Measurements from ENCODE around the gene LAMC3.

The LAMC3 gene

DNA sequence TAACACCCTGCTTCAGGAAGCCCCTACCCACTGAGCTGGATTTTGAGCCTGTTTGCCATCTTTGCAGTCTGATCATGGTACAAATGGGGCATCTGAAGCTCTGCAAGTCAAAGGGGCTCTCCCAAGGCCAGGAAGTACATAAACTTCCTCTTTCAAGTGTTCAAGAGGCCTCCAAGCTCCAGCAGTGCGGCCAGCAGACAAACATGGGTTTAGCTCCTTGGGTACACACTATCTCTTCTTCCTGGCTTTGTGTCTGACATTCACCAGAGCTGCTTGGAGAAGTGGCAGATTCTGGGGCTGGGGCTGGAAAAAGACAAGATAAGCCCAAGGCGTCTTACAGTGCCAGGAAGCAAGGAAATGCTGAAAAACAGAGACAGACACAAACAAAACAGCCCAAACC lies 34.1 kb downstream of the LAMC3 start:
- no peak for DNase-seq (ENCODE audit: insufficient read length, low spot score)
- no peak for FAIRE-seq
- TF ChIP-seq, protein P1, sequence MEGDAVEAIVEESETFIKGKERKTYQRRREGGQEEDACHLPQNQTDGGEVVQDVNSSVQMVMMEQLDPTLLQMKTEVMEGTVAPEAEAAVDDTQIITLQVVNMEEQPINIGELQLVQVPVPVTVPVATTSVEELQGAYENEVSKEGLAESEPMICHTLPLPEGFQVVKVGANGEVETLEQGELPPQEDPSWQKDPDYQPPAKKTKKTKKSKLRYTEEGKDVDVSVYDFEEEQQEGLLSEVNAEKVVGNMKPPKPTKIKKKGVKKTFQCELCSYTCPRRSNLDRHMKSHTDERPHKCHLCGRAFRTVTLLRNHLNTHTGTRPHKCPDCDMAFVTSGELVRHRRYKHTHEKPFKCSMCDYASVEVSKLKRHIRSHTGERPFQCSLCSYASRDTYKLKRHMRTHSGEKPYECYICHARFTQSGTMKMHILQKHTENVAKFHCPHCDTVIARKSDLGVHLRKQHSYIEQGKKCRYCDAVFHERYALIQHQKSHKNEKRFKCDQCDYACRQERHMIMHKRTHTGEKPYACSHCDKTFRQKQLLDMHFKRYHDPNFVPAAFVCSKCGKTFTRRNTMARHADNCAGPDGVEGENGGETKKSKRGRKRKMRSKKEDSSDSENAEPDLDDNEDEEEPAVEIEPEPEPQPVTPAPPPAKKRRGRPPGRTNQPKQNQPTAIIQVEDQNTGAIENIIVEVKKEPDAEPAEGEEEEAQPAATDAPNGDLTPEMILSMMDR (IDR thresholded peaks at IDR 0.05; ENCODE audit: insufficient read depth, missing control alignments), result no peak

DNA sequence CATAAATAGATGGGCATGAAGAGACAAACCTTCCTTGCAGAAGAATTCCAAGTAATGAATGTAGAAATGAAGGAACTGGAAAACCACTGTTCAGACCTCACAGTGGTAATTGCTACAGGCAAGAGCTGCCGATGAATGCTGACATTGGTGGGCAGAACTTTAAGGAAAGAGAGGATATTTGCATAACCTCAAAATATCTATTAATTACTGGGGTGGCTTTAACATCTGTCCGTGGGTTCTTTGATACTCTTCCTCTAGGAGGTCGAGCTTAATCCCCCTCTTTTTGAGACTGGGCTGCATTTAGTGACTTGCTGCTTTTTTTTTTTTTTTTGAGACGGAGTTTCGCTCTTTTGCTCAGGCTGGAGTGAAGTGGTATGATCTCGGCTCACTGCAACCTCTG lies 34.7 kb downstream of the LAMC3 start:
- DNase-seq (ENCODE audit: insufficient read length, low spot score), result no peak
- TF ChIP-seq, protein P1 (IDR thresholded peaks at IDR 0.05; ENCODE audit: insufficient read depth, missing control alignments), result no peak
- no peak for FAIRE-seq

DNA sequence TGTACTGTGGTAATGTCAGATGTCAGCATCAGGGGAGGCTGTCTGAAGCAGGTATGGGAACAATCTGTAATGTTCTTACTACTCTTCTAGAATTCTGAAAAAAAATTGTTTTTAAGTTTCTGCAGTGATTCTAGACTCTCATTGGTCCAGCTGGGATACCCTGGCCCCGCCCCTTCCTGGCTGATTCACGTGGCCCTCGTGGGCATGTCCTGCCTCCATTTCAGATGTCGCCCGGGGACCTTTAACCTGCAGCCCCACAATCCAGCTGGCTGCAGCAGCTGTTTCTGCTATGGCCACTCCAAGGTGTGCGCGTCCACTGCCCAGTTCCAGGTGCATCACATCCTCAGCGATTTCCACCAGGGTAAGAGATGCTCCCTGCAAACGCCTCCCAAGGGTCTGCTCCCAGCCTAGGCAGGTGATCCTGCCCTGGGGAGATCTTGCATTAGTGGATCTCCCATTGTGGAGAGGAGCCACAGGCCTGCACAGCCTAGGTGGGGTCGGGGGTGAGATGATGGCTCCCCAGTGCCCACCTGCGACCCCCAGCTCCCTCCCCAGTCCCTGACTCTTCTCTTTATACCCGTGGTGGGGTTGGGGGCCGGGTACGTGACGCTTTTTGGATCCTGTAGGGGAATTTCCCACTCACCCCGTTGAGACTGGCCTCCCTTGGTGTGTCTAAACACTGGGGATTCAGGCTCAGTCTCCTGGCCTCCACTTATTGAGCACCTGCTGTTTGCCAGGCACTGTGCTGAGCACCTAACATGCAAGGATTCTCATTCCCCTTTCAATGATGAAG lies 36.5 kb downstream of the LAMC3 start:
- DNase-seq (ENCODE audit: insufficient read length, low spot score) (no peak), FAIRE-seq (no peak)

DNA sequence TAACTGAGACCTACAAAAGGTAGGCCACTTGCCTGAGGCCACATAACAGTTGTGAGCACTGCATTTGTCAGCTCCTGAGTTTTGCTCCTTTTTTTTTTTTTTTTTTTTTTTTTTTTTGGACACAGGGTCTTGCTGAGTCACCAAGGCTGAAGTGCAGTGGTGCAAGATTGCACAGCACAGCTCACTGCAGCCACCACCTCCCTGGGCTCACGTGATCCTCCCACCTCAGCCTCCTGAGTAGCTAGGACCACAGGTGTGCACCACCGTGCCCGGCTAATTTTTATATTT lies 37.1 kb downstream of the LAMC3 start:
- FAIRE-seq, result no peak

More for the DNA sequence above, 36.5 kb downstream of the LAMC3 start:
- TF ChIP-seq, protein P1 (IDR thresholded peaks at IDR 0.05; ENCODE audit: insufficient read depth, missing control alignments), result no peak

DNA sequence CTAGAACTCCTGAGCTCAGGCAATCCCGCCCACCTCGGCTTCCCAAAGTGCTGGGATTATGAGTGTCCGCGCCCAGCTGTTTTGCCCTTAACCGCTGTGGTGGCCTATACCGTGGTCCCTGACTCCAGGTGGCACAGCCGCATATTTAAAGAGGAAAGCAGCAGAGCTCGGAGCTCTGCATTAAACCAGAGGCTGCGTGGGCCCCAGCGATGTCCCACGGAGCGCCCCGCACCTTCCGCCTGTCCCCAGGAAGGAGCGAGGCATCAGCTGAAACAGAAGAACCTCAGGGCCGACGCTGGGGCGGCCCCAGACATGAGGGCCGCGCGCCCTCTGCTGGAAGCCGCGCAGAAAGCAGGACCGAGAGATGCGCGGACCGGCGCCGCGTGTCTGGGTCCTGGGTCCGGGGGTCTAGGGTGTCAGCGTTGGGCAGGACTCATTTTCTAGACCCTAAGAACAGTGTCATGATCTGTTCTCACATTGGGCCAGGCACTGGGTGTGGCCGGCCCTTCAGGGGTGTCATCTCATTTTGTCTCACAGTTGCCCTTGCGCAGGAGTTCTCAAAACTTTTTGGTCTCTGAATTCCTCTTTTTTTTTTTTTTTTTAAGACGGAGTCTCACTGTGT lies 37.7 kb downstream of the LAMC3 start:
- FAIRE-seq (no peak), DNase-seq (ENCODE audit: insufficient read length, low spot score) (no peak)
- TF ChIP-seq, protein P1 (IDR thresholded peaks at IDR 0.05; ENCODE audit: insufficient read depth, missing control alignments), result peak; percentile 79

More for the DNA sequence above, 37.1 kb downstream of the LAMC3 start:
- no peak for DNase-seq (ENCODE audit: insufficient read length, low spot score)
- TF ChIP-seq, protein P1 (IDR thresholded peaks at IDR 0.05; ENCODE audit: insufficient read depth, missing control alignments), result no peak

DNA sequence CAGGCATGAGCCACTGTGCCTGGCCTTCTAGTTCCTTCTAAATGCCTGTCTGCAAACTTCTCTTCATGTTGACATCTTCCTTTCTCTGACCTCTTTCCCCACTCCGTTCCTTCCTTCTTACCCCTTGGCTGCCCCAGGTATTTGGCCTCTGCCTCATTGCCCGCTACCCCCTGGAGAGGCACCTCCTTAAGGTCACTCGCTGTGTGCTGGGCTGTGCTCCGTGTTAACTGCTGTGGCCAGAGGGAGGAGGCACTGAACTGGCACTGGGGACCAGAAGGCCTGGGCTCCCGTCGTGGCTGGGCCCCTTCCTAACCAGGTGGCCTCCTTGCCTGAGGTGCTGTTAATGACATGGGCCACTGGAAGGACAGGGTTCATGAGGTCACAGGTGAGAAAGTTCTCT lies 39.4 kb downstream of the LAMC3 start:
- TF ChIP-seq, protein P1 (IDR thresholded peaks at IDR 0.05; ENCODE audit: insufficient read depth, missing control alignments), result no peak
- no peak for DNase-seq (ENCODE audit: insufficient read length, low spot score)
- FAIRE-seq, result no peak

DNA sequence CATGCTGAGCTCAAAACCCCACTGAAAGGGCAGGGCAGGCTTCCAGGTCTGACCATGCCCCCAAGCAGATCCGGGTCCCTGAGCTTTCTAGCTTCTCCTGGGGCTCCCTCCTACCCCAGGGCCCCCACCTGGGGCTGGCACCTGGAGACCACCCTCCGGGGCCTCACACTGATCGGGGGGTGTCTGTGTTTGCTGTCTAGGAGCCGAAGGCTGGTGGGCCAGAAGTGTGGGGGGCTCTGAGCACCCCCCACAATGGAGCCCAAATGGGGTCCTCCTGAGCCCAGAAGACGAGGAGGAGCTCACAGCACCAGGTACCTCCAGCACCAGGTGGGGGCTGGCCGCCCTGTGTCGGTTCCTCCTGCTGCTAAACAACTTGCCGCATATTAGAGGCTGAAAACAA lies 39.8 kb downstream of the LAMC3 start:
- TF ChIP-seq, protein P1 (IDR thresholded peaks at IDR 0.05; ENCODE audit: insufficient read depth, missing control alignments), result no peak
- DNase-seq (ENCODE audit: insufficient read length, low spot score), result no peak
- FAIRE-seq, result no peak

Measured in D721Med (cell line).